SK-N-SH (cell line): ENCODE measurements around the gene GRAMD1B. TPM values are rescaled to one million over a fixed set of nuclear protein-coding genes. Genes with fewer than 3 reads are reported as not detected.

Source experiments
- CTCF ChIA-PET: fragments of 300-600, 350-600 bp; formaldehyde crosslinking; extraction: SDS; loops from one replicate; lab custom pipeline; 2021; lab: Yijun Ruan, JAX
- POLR2A ChIA-PET: fragments of 350-600 bp; sonication (Branson Sonifier 250); formaldehyde crosslinking; extraction: SDS; loops from one replicate; lab custom pipeline; 2020; ENCODE audit warnings: antibody characterized with exemption, inconsistent platforms; lab: Yijun Ruan, JAX
- DNase-seq: peaks from one replicate; pipeline ENCODE4 v3.0.0; 2012
- H2AFZ ChIP-seq: fragments of 200-600 bp; sonication (generic); 2 replicates; pipeline ENCODE4 v1.8.1; 2016; ENCODE audit warnings: antibody characterized with exemption, mild to moderate bottlenecking, low read depth
- H3F3A ChIP-seq: fragments of 200-600 bp; sonication (generic); replicated peaks from 2 replicates; pipeline ENCODE3; 2016; ENCODE audit warnings: antibody characterized with exemption, mild to moderate bottlenecking; ENCODE audit not compliant: insufficient read depth
- H3K27ac ChIP-seq, 2 experiments: fragments of 200-500 bp in 1 of 2; fragments of 200-600 bp in 1 of 2; sonication (Bioruptor generic) in 1 of 2; sonication (generic), shearing (Covaris generic) in 1 of 2; 2 replicates each; pipeline versions ENCODE4 v1.5.1 to v1.6.1; 2014 to 2016; ENCODE audit warnings: low read depth in 2 of 2, inconsistent platforms in 1 of 2, low read length in 1 of 2, mild to moderate bottlenecking in 1 of 2, mixed read lengths in 1 of 2
- H3K27me3 ChIP-seq: fragments of 200-600 bp; sonication (generic), shearing (Covaris generic); 2 replicates; pipeline ENCODE4 v1.6.1; 2016; ENCODE audit warnings: mixed run types; ENCODE audit not compliant: insufficient read depth
- H3K36me3 ChIP-seq, 2 experiments: fragments of 200-500 bp in 1 of 2; fragments of 200-600 bp in 1 of 2; sonication (Bioruptor generic) in 1 of 2; sonication (generic) in 1 of 2; replicated peaks in 1 of 2; 2 replicates each; pipeline versions ENCODE3 to v1.5.1; 2014 to 2016; ENCODE audit warnings: low read length in 1 of 2, mild to moderate bottlenecking in 1 of 2; ENCODE audit not compliant: insufficient read depth in 2 of 2, control insufficient read depth in 1 of 2
- H3K4me1 ChIP-seq, 2 experiments: fragments of 200-500 bp in 1 of 2; fragments of 200-600 bp in 1 of 2; sonication (Bioruptor generic) in 1 of 2; sonication (generic), shearing (Covaris generic) in 1 of 2; 2 replicates each; pipeline versions ENCODE4 v1.5.1 to v1.6.1; 2014 to 2016; ENCODE audit warnings: low read depth in 1 of 2, low read length in 1 of 2, mixed run types in 1 of 2; ENCODE audit not compliant: insufficient read depth in 2 of 2, control insufficient read depth in 1 of 2
- H3K4me2 ChIP-seq: fragments of 200-600 bp; sonication (generic), shearing (Covaris generic); 2 replicates; pipeline ENCODE4 v1.6.1; 2017; ENCODE audit warnings: mixed run types
- H3K4me3 ChIP-seq, 2 experiments: fragments of 200-500 bp in 1 of 2; fragments of 200-600 bp in 1 of 2; sonication (Bioruptor generic) in 1 of 2; sonication (generic), shearing (Covaris generic) in 1 of 2; 2 replicates each; pipeline versions ENCODE4 v1.5.1 to v1.8.1; 2014 to 2016; ENCODE audit warnings: low read depth in 2 of 2, inconsistent platforms in 1 of 2, low read length in 1 of 2, mild to moderate bottlenecking in 1 of 2, mixed read lengths in 1 of 2, moderate library complexity in 1 of 2
- H3K79me2 ChIP-seq: fragments of 200-600 bp; sonication (generic); 2 replicates; pipeline ENCODE4 v1.8.1; 2017; ENCODE audit warnings: mild to moderate bottlenecking; ENCODE audit not compliant: insufficient read depth
- H3K9ac ChIP-seq: fragments of 200-600 bp; sonication (generic); 2 replicates; pipeline ENCODE4 v1.6.1; 2017; ENCODE audit warnings: mixed run types
- H3K9me2 ChIP-seq: fragments of 200-600 bp; sonication (generic); 2 replicates; pipeline ENCODE4 v1.6.1; 2017; ENCODE audit warnings: mixed run types
- H3K9me3 ChIP-seq: fragments of 200-600 bp; sonication (generic); 2 replicates; pipeline ENCODE4 v1.6.1; 2017; ENCODE audit warnings: mixed run types, mild to moderate bottlenecking, moderate library complexity
- H4K20me1 ChIP-seq: fragments of 200-600 bp; sonication (generic); 2 replicates; pipeline ENCODE4 v1.6.1; 2017; ENCODE audit warnings: mild to moderate bottlenecking, mixed run types; ENCODE audit not compliant: insufficient read depth
- EP300 ChIP-seq, 2 experiments: IDR thresholded peaks; 2 replicates each; pipeline versions ENCODE4 v1.4.0 to v1.6.1; 2012; ENCODE audit warnings: borderline replicate concordance in 1 of 2, low read depth in 1 of 2, low read length in 1 of 2
- MAX ChIP-seq: IDR thresholded peaks from 2 replicates; pipeline ENCODE4 v1.4.0; 2012; ENCODE audit warnings: low read depth
- NRF1 ChIP-seq: IDR thresholded peaks from 2 replicates; pipeline ENCODE4 v1.6.1; 2012; ENCODE audit warnings: low read depth, mild to moderate bottlenecking, low read length
- POLR2AphosphoS5 ChIP-seq: IDR thresholded peaks from 2 replicates; pipeline ENCODE4 v1.6.1; 2012; ENCODE audit warnings: low read depth, low read length
- RCOR1 ChIP-seq: fragments of 150-350 bp; IDR thresholded peaks from 2 replicates; pipeline ENCODE4 v1.6.1; 2017; ENCODE audit warnings: antibody characterized with exemption, low read length
- RXRA ChIP-seq: IDR thresholded peaks from 2 replicates; pipeline ENCODE4 v1.4.0; 2012; ENCODE audit warnings: low read depth, mild to moderate bottlenecking, borderline replicate concordance
- SIN3A ChIP-seq: IDR thresholded peaks from 2 replicates; pipeline ENCODE4 v1.6.1; 2012; ENCODE audit warnings: low read depth, mild to moderate bottlenecking, low read length, moderate library complexity, borderline replicate concordance
- USF2 ChIP-seq: fragments of 150-350 bp; IDR thresholded peaks from 2 replicates; pipeline ENCODE4 v1.6.1; 2017; ENCODE audit warnings: antibody characterized with exemption, low read length, low read depth, borderline replicate concordance
- WGBS: methylation state at CpG from one replicate; pipeline ENCODE4 v1.1.6; 2017; ENCODE audit warnings: low lambda C conversion rate; 5-methylcytosine and 5-hydroxymethylcytosine counted together
- polyA plus RNA-seq, 3 experiments: library from polyadenylated mRNA; depleted of rRNA; stranded (reverse); fragments of >200 nt; gene quantifications; 2 replicates each; pipeline ENCODE4 v1.2.3, GENCODE V29; 2012

GRAMD1B gene
- polyA plus RNA-seq, 1 of the 3 experiments (the other 2 are of a cell fraction): 14.5 TPM

- no peak for TF ChIP-seq POLR2AphosphoS5
- no peak for TF ChIP-seq MAX
- TF ChIP-seq SIN3A: no peak
- no peak for TF ChIP-seq NRF1
- TF ChIP-seq RXRA: no peak
These were observed 90.9 kb downstream of the GRAMD1B start (continued) for GRCh38 chr11:123521001-123521400.

- Histone ChIP-seq H4K20me1 (no peaks in the 10 kb centered on the region), H3K4me3 (no peak overlapping the region), H3K27ac (no peak overlapping the region), H3K36me3 (no peaks in the 10 kb centered on the region), H3K4me1 (peaks cover 0 to 33% of the 10 kb centered on the region in 2 experiments; a peak in 1 of 4 replicates), H3K9me3 (0 out of 2 replicates have a peak, but pooled peaks cover 4% of the 10 kb centered on the region), H3K79me2 (peaks cover 11% of the 10 kb centered on the region; the same call in 1 of the 2 replicates), H3K9ac (no peak overlapping the region), H2AFZ (no peak overlapping the region), H3F3A (no peaks in the 10 kb centered on the region), H3K9me2 (no peaks in the 10 kb centered on the region), H3K27me3 (no peaks in the 10 kb centered on the region), H3K4me2 (no peak overlapping the region)
- whole genome bisulfite sequencing: 96% methylated on average over 3 of the region's 3 CpGs
- ChIA-PET CTCF (interaction anchor here (1.6 to 8.7 kb wide), 4 partner anchors 9 to 55 kb away, joined by 4 to 62 read pairs (median 10); no protein-coding TSS in a partner anchor), POLR2A (no interaction called here)
- no peak for TF ChIP-seq EP300 (IDR thresholded peaks at IDR 0.05; ENCODE audit: borderline replicate concordance in 1 of 2, low read depth in 1 of 2, low read length in 1 of 2)
- no peak for DNase-seq
These were observed 91.9 kb downstream of the GRAMD1B start for GRCh38 chr11:123521930-123522329.

- CTCF ChIA-PET: interaction anchor here (0.8 to 8.7 kb wide), 4 partner anchors 13 to 184 kb away, joined by 3 to 62 read pairs (median 16); no protein-coding TSS in a partner anchor
- peaks cover 11% of the 10 kb centered on the region; the same call in 1 of the 2 replicates for H3K79me2 ChIP-seq
These were observed 93.5 kb downstream of the GRAMD1B start for GRCh38 chr11:123523539-123523938.

More at GRCh38 chr11:123523539-123523938, 93.5 kb downstream of the GRAMD1B start:
- no peak overlapping the region for H2AFZ ChIP-seq
- 0 out of 2 replicates have a peak, but pooled peaks cover 4% of the 10 kb centered on the region for H3K9me3 ChIP-seq
- no peaks in the 10 kb centered on the region for H4K20me1 ChIP-seq
- H3K27ac ChIP-seq: no peak overlapping the region
- no peaks in the 10 kb centered on the region for H3F3A ChIP-seq
- no peak overlapping the region for H3K9ac ChIP-seq
- POLR2A ChIA-PET: no interaction called here
- H3K4me3 ChIP-seq: no peak overlapping the region
- no peak for DNase-seq
- H3K36me3 ChIP-seq: no peaks in the 10 kb centered on the region
- peaks cover 0 to 30% of the 10 kb centered on the region in 2 experiments; a peak in 1 of 4 replicates for H3K4me1 ChIP-seq
- WGBS: 84% methylated on average over 2 of the region's 2 CpGs
- no peaks in the 10 kb centered on the region for H3K9me2 ChIP-seq
- TF ChIP-seq RCOR1 (no peak), USF2 (no peak)
- H3K4me2 ChIP-seq: no peak overlapping the region
- no peaks in the 10 kb centered on the region for H3K27me3 ChIP-seq
